ENCODE measurements around the gene LRMDA.

DNA sequence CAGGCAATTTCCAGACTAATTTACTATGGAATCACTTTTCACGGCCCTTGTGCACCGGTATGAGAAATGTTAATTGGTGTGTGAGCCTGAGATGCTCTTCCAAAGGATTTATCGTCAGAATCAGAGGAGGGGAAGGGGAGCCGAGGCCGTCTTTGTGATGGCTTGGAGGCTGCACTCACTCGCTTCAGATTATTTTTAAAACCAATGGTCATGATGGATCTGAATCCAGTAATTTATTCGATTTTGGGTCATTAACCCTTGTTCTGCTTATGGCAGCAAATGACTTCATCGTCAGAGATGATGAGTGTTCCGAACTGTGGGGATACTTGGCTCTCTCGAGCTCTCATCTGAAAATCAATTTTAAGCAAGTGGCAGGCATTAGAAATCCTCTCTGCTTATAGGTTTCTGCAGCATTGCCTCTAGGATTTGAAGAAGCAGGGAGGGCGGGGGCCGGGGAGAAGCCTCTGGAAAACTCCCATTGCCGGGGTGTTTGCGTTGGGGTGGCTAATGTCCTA, 576.3 kb downstream of the LRMDA start:
- TF ChIP-seq, protein P1, sequence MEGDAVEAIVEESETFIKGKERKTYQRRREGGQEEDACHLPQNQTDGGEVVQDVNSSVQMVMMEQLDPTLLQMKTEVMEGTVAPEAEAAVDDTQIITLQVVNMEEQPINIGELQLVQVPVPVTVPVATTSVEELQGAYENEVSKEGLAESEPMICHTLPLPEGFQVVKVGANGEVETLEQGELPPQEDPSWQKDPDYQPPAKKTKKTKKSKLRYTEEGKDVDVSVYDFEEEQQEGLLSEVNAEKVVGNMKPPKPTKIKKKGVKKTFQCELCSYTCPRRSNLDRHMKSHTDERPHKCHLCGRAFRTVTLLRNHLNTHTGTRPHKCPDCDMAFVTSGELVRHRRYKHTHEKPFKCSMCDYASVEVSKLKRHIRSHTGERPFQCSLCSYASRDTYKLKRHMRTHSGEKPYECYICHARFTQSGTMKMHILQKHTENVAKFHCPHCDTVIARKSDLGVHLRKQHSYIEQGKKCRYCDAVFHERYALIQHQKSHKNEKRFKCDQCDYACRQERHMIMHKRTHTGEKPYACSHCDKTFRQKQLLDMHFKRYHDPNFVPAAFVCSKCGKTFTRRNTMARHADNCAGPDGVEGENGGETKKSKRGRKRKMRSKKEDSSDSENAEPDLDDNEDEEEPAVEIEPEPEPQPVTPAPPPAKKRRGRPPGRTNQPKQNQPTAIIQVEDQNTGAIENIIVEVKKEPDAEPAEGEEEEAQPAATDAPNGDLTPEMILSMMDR (conservative IDR thresholded peaks at IDR 0.05; ENCODE audit: low read length) = no peak
- no peak for TF ChIP-seq EZH2phosphoT487 (IDR thresholded peaks at IDR 0.05; ENCODE audit: borderline replicate concordance)

All from Loucy (cell line).